SIG-M5 treated with dmso at 0.1 percent for 504 hours (cell line): Measurements from ENCODE around the gene PSORS1C1.

ENCODE experiments used
- DNase-seq: peaks from one replicate; lab custom pipeline; 2025; ENCODE audit not compliant: unreplicated experiment; lab: John Stamatoyannopoulos, UW

The PSORS1C1 gene

DNA sequence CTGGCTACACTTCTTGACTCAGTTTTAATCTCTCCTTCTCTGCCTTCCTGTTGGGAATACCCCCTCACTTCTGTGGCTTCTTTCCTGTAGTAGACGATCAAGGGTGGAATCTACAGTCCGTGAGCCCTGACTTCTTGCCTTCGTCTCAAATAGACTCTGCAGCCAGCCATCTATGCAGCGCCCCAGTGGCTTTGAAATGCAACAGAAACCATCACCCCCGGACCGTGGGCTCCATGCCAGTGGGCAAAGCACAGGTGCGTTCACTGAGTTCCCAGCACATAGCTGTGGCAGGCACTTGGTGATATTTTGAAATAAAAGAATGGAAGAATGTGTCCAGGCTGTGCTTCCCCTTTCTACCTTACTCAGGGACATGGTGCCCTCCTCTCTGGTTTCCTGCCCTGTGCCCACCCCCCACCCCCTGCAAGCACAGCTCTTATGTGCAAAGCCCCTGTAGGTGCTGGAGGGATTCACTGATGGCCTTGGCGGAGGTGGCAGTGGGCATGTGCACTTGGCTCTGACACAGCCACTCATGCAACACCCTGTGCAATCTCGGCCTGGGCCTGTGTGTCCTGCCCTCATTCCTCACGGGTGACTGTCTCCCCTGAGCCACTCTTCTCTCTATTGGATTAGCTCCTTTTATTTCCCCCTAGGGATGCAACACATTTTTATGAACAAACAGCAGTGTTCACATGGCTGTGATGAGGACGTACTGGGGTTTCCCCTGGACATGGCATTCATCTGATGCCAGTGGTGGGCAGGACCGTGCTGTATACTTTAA, 11.2 kb downstream of the PSORS1C1 start:
- no peak for DNase-seq

DNA sequence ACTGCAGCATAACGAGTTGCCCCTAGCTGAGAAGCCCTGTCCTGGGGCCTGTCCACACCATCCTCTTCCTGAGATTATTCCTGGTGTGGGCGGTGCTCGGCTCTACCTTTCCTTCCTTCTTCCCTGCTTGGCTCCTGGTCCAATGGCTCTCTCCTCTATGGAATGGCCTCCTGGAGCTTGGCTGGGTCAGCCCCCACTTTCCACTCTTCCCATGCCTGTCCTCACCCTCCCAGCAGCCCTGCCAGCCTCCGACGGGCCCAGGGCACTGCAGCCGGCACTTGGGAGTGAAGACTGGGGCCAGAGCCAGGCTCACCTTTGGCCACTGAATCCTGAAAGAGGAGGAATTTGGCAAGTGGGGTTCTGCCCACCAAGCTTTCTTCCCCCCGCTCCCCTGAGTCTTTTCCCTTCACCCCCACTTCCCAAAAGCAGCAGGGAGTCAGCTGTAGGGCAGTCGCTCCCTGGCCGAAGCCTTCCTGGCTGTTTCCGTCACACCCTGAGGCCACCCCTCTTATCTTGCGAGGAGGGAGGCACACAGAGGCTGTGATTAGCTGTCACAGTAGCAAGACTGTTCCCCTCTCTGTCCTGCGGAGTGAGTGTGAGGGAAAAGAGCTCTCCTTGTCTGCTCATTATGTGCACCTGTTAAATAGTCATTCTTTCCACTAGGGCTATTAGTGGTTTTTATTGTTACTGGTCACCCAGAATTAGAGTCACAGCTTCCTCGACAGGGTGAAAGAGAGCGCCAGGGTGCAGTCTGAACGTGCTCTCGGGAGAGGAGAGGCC, 12.0 kb downstream of the PSORS1C1 start:
- DNase-seq: no peak

GRCh38 chr6:31128093-31128676, 13.6 kb downstream of the PSORS1C1 start:
- DNase-seq: no peak

- no peak for DNase-seq
Observed at GRCh38 chr6:31129130-31129529, 14.5 kb downstream of the PSORS1C1 start.

DNA sequence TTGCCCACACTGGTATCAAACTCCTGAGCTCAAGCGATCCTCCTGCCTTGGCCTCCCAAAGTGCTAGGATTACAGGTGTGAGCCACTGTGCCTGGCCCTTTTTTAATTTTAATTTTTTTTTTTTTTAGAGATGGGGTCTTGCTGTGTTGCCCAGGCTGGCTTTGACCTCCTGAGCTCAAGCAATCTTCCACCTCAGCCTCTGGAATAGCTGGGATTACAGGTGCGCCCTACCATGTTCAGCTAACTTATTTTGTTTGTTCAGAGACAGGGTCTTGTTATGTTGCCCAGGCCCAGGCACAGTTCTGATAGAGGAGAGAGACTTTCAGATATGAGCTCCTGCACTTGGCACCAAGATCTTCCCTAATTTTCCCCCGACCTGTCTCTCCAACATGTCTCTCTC, 16.2 kb downstream of the PSORS1C1 start:
- DNase-seq: no peak

- DNase-seq: no peak
Observed at GRCh38 chr6:31131595-31131994, 17.0 kb downstream of the PSORS1C1 start.

- DNase-seq: no peak
Observed at GRCh38 chr6:31132806-31133205, 18.2 kb downstream of the PSORS1C1 start.

DNA sequence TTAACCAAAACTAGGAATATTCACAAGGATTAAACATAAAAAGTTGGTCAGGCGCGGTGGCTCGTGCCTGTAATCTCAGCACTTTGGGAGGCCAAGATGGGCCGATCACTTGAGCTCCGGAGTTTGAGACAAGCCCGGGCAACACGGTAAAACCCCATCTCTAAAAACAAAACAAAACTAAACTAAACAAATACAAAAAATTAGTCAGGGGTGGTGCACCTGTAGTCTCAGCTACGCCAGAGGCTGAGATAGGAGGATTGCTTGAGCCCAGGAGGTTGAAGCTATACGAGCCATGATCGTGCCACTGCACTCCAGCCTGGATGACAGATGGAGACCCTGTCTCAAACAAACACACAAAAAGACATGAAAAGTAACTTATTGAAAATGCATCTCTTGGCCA, 21.1 kb downstream of the PSORS1C1 start:
- no peak for DNase-seq

DNA sequence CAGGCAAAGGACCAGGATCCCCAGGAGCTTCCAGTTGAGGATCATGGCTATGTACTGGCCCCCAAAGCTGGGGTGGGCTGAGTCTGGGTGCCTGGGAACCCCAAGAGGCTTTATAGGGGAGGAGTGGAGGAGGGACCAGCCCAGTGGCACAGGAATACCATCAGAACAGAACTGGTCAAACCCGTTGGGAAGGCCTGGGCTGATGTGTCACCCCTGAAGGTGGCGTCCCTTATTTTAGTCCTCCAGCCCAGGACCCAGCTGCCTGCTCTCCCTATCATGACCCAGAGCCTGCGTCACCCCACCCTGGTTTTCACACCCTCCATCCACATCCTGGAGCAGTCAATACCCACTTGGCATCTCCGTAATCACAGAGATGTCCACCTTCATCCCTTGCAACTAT, 24.4 kb downstream of the PSORS1C1 start, which contains the start of gene PSORS1C2:
Gene PSORS1C2 (minus strand): TSS at position 85 of the 400 bp plus-strand sequence. CDS start 40 bp downstream, at position 45.
- no peak for DNase-seq

GRCh38 chr6:31139599-31139998, 25.0 kb downstream of the PSORS1C1 start:
- DNase-seq: no peak

DNA sequence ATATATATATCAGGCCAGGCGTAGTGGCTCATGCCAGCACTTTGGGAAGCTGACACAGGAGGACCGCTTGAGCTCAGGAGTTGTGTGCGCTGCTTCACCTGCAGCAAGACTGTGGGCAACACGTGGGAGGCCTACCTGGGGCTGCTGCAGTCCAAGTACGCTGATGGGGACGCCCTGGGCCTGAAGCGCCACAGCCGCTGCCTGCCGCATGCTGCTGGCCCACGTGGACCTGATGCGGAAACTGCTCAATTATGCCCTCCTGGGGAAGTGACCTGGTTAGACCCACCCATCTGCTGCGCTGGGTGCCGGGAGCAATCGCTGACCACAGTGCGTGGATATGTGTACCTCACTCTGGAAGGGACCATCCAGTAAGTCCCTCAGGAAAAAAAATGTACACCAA, 26.0 kb downstream of the PSORS1C1 start:
- DNase-seq: no peak

DNA sequence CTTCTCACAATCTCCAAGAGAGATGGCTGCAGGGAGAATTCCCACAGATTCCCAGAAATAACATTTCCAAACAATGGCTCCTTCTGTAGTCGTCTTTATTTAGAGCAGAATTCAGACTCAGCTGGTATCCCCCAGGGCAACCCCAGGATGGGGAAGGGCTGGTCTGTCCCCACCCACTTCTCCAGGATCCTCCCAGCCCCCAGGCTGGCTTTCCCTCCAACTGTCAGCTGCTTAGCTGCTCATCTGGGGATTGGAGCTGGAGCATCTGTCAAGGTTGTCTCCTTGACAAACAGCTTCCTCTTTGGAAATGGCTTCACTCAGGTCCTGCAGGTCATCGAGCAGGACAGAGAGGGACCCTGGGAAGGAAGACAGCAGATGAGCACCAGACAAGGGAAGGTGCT, 27.8 kb downstream of the PSORS1C1 start:
- DNase-seq: no peak

GRCh38 chr6:31143148-31143547, 28.5 kb downstream of the PSORS1C1 start:
- DNase-seq: no peak

GRCh38 chr6:31144296-31144969, 29.8 kb downstream of the PSORS1C1 start:
- DNase-seq: no peak

GRCh38 chr6:31144970-31145340, 30.4 kb downstream of the PSORS1C1 start:
- no peak for DNase-seq

GRCh38 chr6:31145386-31145785, 30.8 kb downstream of the PSORS1C1 start:
- DNase-seq: no peak

GRCh38 chr6:31149827-31150447, 35.3 kb downstream of the PSORS1C1 start:
- no peak for DNase-seq

DNA sequence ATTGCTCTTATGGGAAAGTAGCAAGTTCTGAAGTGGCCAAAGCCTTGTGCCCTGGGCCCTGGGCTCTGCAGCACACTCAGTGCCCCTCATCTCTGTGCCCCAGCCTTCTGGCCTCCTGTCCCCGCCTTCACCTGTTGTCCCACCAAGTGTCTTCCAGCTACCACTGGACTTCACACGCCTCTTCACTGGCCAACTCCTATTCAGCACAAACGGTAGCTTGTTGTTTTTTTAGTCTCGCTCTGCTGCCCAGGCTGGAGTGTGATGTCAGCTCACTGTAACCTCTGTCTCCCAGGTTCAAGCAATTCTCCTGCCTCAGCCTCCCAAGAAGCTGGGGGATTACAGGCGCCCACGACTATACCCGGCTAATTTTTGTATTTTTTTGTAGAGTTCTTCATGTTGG, 38.2 kb downstream of the PSORS1C1 start:
- no peak for DNase-seq

GRCh38 chr6:31154436-31154835, 39.8 kb downstream of the PSORS1C1 start:
- DNase-seq: no peak

DNA sequence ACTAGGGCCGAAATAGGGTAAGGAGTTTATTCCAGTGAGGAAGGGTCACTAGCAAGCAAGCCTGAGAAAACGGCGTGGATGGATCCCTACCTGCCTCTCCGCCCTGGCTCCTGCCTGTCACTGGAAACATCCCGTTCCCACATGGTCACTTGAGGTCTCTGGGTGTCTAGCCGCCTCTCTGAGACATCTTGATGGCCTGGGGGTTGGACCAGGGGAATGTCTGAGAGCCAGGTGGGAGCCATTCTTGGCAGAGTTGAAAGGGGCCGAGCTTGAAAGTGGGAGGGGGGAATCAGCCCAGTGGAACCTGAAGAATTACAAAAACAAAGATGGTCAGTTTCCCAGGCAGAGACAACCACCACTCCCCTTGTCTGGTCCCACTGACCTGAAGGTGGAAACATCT, 42.0 kb downstream of the PSORS1C1 start:
- no peak for DNase-seq
